GM12801 (cell line): ENCODE data around the gene CDH1.

ENCODE experiments used
- CTCF ChIP-seq: IDR thresholded peaks from one replicate; pipeline ENCODE4 v1.5.1; 2011; ENCODE audit warnings: control low read depth; ENCODE audit not compliant: insufficient read length; ENCODE audit errors: extremely low read depth

CDH1 gene

GRCh38 chr16:68776821-68777485 lies 39.9 kb downstream of the CDH1 start:
- no peak for TF ChIP-seq CTCF

GRCh38 chr16:68778551-68779231 lies 41.6 kb downstream of the CDH1 start:
- no peak for TF ChIP-seq CTCF

GRCh38 chr16:68779891-68780290 lies 42.8 kb downstream of the CDH1 start:
- TF ChIP-seq CTCF: no peak

GRCh38 chr16:68781784-68782183 lies 44.7 kb downstream of the CDH1 start:
- no peak for TF ChIP-seq CTCF

GRCh38 chr16:68782198-68783174 lies 45.4 kb downstream of the CDH1 start:
- TF ChIP-seq CTCF: no peak

GRCh38 chr16:68784226-68784625 lies 47.1 kb downstream of the CDH1 start:
- TF ChIP-seq CTCF: no peak

- no peak for TF ChIP-seq CTCF
Observed at GRCh38 chr16:68784721-68785120, 47.6 kb downstream of the CDH1 start.
